HG03159 (cell line): Measurements from ENCODE around the gene M6PR.
"Not testable (repeated sequence)": the region's sequence is repeated elsewhere in the genome, so short reads cannot be mapped to it uniquely, and the experiment has no call there.

Source experiments
- ATAC-seq: cut with Tn5 transposase; IDR thresholded peaks from one replicate; pipeline ENCODE4 v1.9.1; 2021; ENCODE audit warnings: mild to moderate bottlenecking, moderate library complexity; ENCODE audit not compliant: unreplicated experiment

Gene M6PR

GRCh38 chr12:8914033-8914715 is 35.3 kb downstream of the M6PR start, which contains the start of gene PHC1:
PHC1 (plus strand) TSS chr12:8914509; CDS start chr12:8917678, 3,169 bp downstream.
- peak; percentile 59 for ATAC-seq

GRCh38 chr12:8913702-8914032 is 35.8 kb downstream of the M6PR start:
- ATAC-seq = no peak

- ATAC-seq = no peak
Observed at GRCh38 chr12:8912914-8913313, 36.5 kb downstream of the M6PR start.

- no peak for ATAC-seq
Observed at GRCh38 chr12:8911606-8912268, 37.7 kb downstream of the M6PR start.

- ATAC-seq = no peak
Observed at GRCh38 chr12:8909752-8910151, 39.7 kb downstream of the M6PR start.

GRCh38 chr12:8907513-8907912 is 41.9 kb downstream of the M6PR start:
- ATAC-seq = no peak

- no peak for ATAC-seq
Observed at GRCh38 chr12:8906266-8907180, 42.9 kb downstream of the M6PR start.

GRCh38 chr12:8905546-8905945 is 43.9 kb downstream of the M6PR start:
- no peak for ATAC-seq

GRCh38 chr12:8904665-8905064 is 44.8 kb downstream of the M6PR start:
- ATAC-seq = no peak

- ATAC-seq = no peak
Observed at GRCh38 chr12:8903646-8904045, 45.8 kb downstream of the M6PR start.

GRCh38 chr12:8902703-8903102 is 46.7 kb downstream of the M6PR start:
- not testable (repeated sequence) for ATAC-seq

GRCh38 chr12:8899830-8900229 is 49.6 kb downstream of the M6PR start:
- ATAC-seq = no peak

- ATAC-seq = no peak
Observed at GRCh38 chr12:8897081-8897480, 52.4 kb downstream of the M6PR start.

- ATAC-seq = no peak
Observed at GRCh38 chr12:8894986-8895385, 54.5 kb downstream of the M6PR start.

GRCh38 chr12:8894378-8894777 is 55.1 kb downstream of the M6PR start:
- no peak for ATAC-seq

GRCh38 chr12:8891976-8892375 is 57.5 kb downstream of the M6PR start:
- ATAC-seq = no peak
